ENCODE results near the gene L2HGDH. TPM values are rescaled to one million over a fixed set of nuclear protein-coding genes. Genes with fewer than 3 reads are reported as not detected.

The L2HGDH gene
- total and polyA plus RNA-seq, 2 of the 4 experiments (the other 2 are of a cell fraction), result 3.1 to 3.8 TPM

- dilution Hi-C loops (cut with HindIII; ENCODE audit: low sequenced_read_pairs, unreplicated experiment), result no loop called here
These were observed 36.9 kb upstream of the L2HGDH start for GRCh38 chr14:50348933-50349332.

More at GRCh38 chr14:50348933-50349332, 36.9 kb upstream of the L2HGDH start:
- no peak for ATAC-seq (ENCODE audit: low read depth)
- Histone ChIP-seq H3K27ac (ENCODE audit: insufficient read depth, low read length) (no peak overlapping the region), H2BK20ac (ENCODE audit: low read depth, low read length) (peak overlapping the region; percentile 55; the same call in 1 of the 2 replicates), H4K20me1 (ENCODE audit: insufficient read depth, low read length) (no peaks in the 10 kb centered on the region), H2BK120ac (ENCODE audit: low read depth, low read length) (no peak overlapping the region), H3K9ac (ENCODE audit: low read depth, low read length) (no peak overlapping the region), H3K14ac (replicated peaks; ENCODE audit: low read depth, low read length) (no peak overlapping the region; the same call in 1 of the 2 replicates), H4K8ac (ENCODE audit: low read depth in 2 of 2, low read length in 2 of 2) (no peak overlapping the region), H2BK15ac (ENCODE audit: low read depth, low read length) (peak overlapping the region; percentile 54; the same call in 1 of the 3 replicates), H3K18ac (ENCODE audit: low read depth, low read length) (no peak overlapping the region; the same call in 1 of the 2 replicates), H2AFZ (replicated peaks; ENCODE audit: low read length, poor library complexity) (no peak overlapping the region), H3K27me3 (ENCODE audit: control insufficient read depth, insufficient read depth, low read length) (no peaks in the 10 kb centered on the region), H4K5ac (ENCODE audit: low read depth, low read length) (no peak overlapping the region; the same call in 1 of the 2 replicates), H2BK5ac (ENCODE audit: low read depth, low read length, poor library complexity, severe bottlenecking) (no peak overlapping the region), H3K4ac (ENCODE audit: low read depth, low read length) (peak overlapping the region; percentile 37; the same call in 1 of the 2 replicates), H4K91ac (ENCODE audit: insufficient read depth, low read depth, low read length) (no peak overlapping the region; the same call in 1 of the 2 replicates), H3K4me3 (ENCODE audit: insufficient read depth, low read depth, low read length) (no peak overlapping the region), H3K4me1 (ENCODE audit: control insufficient read depth, insufficient read depth, low read length) (peaks cover 22% of the 10 kb centered on the region), H3K79me1 (ENCODE audit: low read depth in 1 of 2, low read length in 2 of 2) (peaks cover 0 to 17% of the 10 kb centered on the region in 2 experiments; a peak in 1 of 4 replicates), H3K4me2 (ENCODE audit: low read depth, low read length) (no peak overlapping the region), H3K9me3 (ENCODE audit: control insufficient read depth, insufficient read depth, low read length) (no peaks in the 10 kb centered on the region), H3K23ac (ENCODE audit: low read depth, low read length) (0 out of 2 replicates have a peak overlapping the region, but pooled peaks have one; percentile 32), H2AK9ac (replicated peaks; ENCODE audit: low read depth, low read length, poor library complexity) (no peak overlapping the region), H3K9me1 (ENCODE audit: insufficient read depth, low read length) (peaks cover 11% of the 10 kb centered on the region), H3K56ac (ENCODE audit: extremely low read depth, insufficient read depth, low read length) (no peak overlapping the region), H3K36me3 (ENCODE audit: control insufficient read depth, insufficient read depth, low read length) (no peaks in the 10 kb centered on the region), H2AK5ac (ENCODE audit: low read depth, low read length) (peak overlapping the region; percentile 91; the same call in 1 of the 2 replicates)
- DNase-seq, result no peak
- intact Hi-C loops (cut with micrococcal nuclease), result no loop called here
- BruUV-seq (replicated peaks), result no TSS peak
- ChIA-PET CTCF (no interaction called here), POLR2A (ENCODE audit: unreplicated experiment) (no interaction called here)
- TF ChIP-seq BHLHE40 (IDR thresholded peaks at IDR 0.05; ENCODE audit: low read depth, low read length) (no peak), USF2 (IDR thresholded peaks at IDR 0.05; ENCODE audit: low read depth, low read length) (no peak), POLR2A (IDR thresholded peaks at IDR 0.05; ENCODE audit: low read depth, low read length) (no peak), RCOR1 (IDR thresholded peaks at IDR 0.05; ENCODE audit: insufficient replicate concordance, low read length) (no peak), MXI1 (IDR thresholded peaks at IDR 0.05; ENCODE audit: borderline replicate concordance, low read depth, low read length) (no peak), NFE2L2 (IDR thresholded peaks at IDR 0.05; ENCODE audit: low read depth, low read length) (no peak), CTCF (conservative IDR thresholded peaks at IDR 0.05; ENCODE audit: low read depth, low read length) (no peak), CEBPB (IDR thresholded peaks at IDR 0.05; ENCODE audit: low read depth, low read length) (no peak), CHD1 (IDR thresholded peaks at IDR 0.05; ENCODE audit: low read depth, low read length) (no peak), SMC3 (IDR thresholded peaks at IDR 0.05; ENCODE audit: low read depth, low read length) (no peak), MAZ (IDR thresholded peaks at IDR 0.05; ENCODE audit: borderline replicate concordance, low read depth, low read length) (no peak), RAD21 (IDR thresholded peaks at IDR 0.05; ENCODE audit: low read length) (no peak), MAFK (IDR thresholded peaks at IDR 0.05; ENCODE audit: low read depth, low read length) (no peak), ELK1 (IDR thresholded peaks at IDR 0.05; ENCODE audit: borderline replicate concordance, low read depth, low read length) (no peak), RFX5 (IDR thresholded peaks at IDR 0.05; ENCODE audit: low read depth, low read length) (no peak), FOS (IDR thresholded peaks at IDR 0.05; ENCODE audit: low read depth, low read length) (no peak)
- in situ Hi-C loops (cut with MboI; ENCODE audit: low sequenced_read_pairs), result no loop called here

Measured in IMR-90 (cell line).